GM12878 (cell line): ENCODE results near the gene PLD5. TPM values are rescaled to one million over a fixed set of nuclear protein-coding genes. Genes with fewer than 3 reads are reported as not detected.
"Not testable (repeated sequence)": the region's sequence is repeated elsewhere in the genome, so short reads cannot be mapped to it uniquely, and the experiment has no call there.

Experiments
- ATAC-seq: fragments of 200-7000 bp; cut with Tn5 transposase; 3 replicates; pipeline ENCODE4 v1.9.1; 2020; ENCODE audit warnings: mild to moderate bottlenecking, moderate library complexity
- BruUV-seq: library from RNA; stranded (reverse); fragments of 400-500 nt; replicated peaks from 2 replicates; lab custom pipeline; 2021; lab: Mats Ljungman, UMichigan
- CTCF ChIA-PET: fragments of 300-600 bp; sonication (Branson Sonifier 250); formaldehyde crosslinking; extraction: SDS; loops from one replicate; lab custom pipeline; 2021; ENCODE audit warnings: inconsistent platforms; lab: Yijun Ruan, JAX
- POLR2A ChIA-PET: fragments of 350-600 bp; formaldehyde crosslinking; extraction: SDS; loops from one replicate; lab custom pipeline; 2021; ENCODE audit warnings: inconsistent platforms; lab: Charles Lee
- RAD21 ChIA-PET: fragments of 300-600 bp; sonication (Branson Sonifier 250); formaldehyde crosslinking; loops from one replicate; lab custom pipeline; 2023; ENCODE audit warnings: antibody characterized with exemption; ENCODE audit not compliant: unreplicated experiment; lab: Charles Lee
- SMC1A ChIA-PET: fragments of 300-600 bp; sonication (Branson Sonifier 250); formaldehyde crosslinking; loops from one replicate; lab custom pipeline; 2023; ENCODE audit not compliant: unreplicated experiment, uncharacterized antibody; lab: Charles Lee
- DNase-seq: peaks from one replicate; pipeline ENCODE4 v3.0.0-alpha.2; 2011; ENCODE audit warnings: low read depth, low spot score
- FAIRE-seq: peaks from 3 replicates; lab custom pipeline; 2011; peaks lifted over from hg19 to GRCh38; lab: Jason Lieb, UNC
- H2AFZ ChIP-seq: 2 replicates; pipeline ENCODE4 v1.6.0; 2011; ENCODE audit warnings: low read depth, low read length, control low read depth; ENCODE audit not compliant: control insufficient read depth
- H3K27ac ChIP-seq: 2 replicates; pipeline ENCODE4 v1.5.1; 2011; ENCODE audit warnings: control low read depth; ENCODE audit not compliant: control insufficient read depth, insufficient read depth
- H3K27me3 ChIP-seq, 2 experiments: replicated peaks in 1 of 2; 2 replicates each; pipeline versions ENCODE4 v1.6.0 to v1.6.1; 2011; ENCODE audit warnings: low read length in 1 of 2; ENCODE audit not compliant: control insufficient read depth in 2 of 2, insufficient read depth in 2 of 2
- H3K36me3 ChIP-seq, 2 experiments: 2 replicates each; pipeline ENCODE4 v1.5.1; 2011; ENCODE audit warnings: low read length in 1 of 2; ENCODE audit not compliant: control insufficient read depth in 2 of 2, insufficient read depth in 2 of 2
- H3K4me1 ChIP-seq: 2 replicates; pipeline ENCODE4 v1.6.1; 2011; ENCODE audit warnings: mild to moderate bottlenecking, low read length, moderate library complexity, mixed read lengths; ENCODE audit not compliant: control insufficient read depth, insufficient read depth
- H3K4me2 ChIP-seq: 2 replicates; pipeline ENCODE4 v1.6.0; 2011; ENCODE audit warnings: control low read depth; ENCODE audit not compliant: control insufficient read depth, insufficient read depth
- H3K4me3 ChIP-seq: fragments of 200-600 bp; sonication (generic); 2 replicates; pipeline ENCODE4 v1.5.1; 2016
- H3K79me2 ChIP-seq: 2 replicates; pipeline ENCODE4 v1.6.0; 2011; ENCODE audit warnings: low read length; ENCODE audit not compliant: control insufficient read depth, insufficient read depth
- H3K9ac ChIP-seq: 2 replicates; pipeline ENCODE4 v1.8.0; 2011; ENCODE audit warnings: low read length, control low read depth, mixed read lengths; ENCODE audit not compliant: control insufficient read depth, insufficient read depth
- H3K9me3 ChIP-seq: replicated peaks from 3 replicates; pipeline ENCODE4 v1.5.1; 2011; ENCODE audit warnings: mild to moderate bottlenecking, low read length; ENCODE audit not compliant: control insufficient read depth, insufficient read depth
- H4K20me1 ChIP-seq: 2 replicates; pipeline ENCODE4 v1.6.0; 2011; ENCODE audit not compliant: control insufficient read depth, insufficient read depth
- WGBS: methylation state at CpG from one replicate; pipeline ENCODE4 v1.1.6; 2016; ENCODE audit warnings: low lambda C conversion rate; ENCODE audit not compliant: insufficient replicate concordance, insufficient coverage; ENCODE audit errors: missing lambda C conversion rate; 5-methylcytosine and 5-hydroxymethylcytosine counted together
- in situ Hi-C: fragments of 300-500 bp; cut with MboI; formaldehyde crosslinking; loops from 9 replicates; pipeline ENCODE4 v1.14.3; 2018; ENCODE audit warnings: mixed read lengths
- intact Hi-C: fragments of 100-400 bp; cut with micrococcal nuclease; formaldehyde crosslinking; loops from one replicate; pipeline ENCODE4 v1.14.2; 2022; ENCODE audit not compliant: unreplicated experiment
- polyA plus RNA-seq, 11 experiments: library from polyadenylated mRNA; depleted of rRNA in 4 of 11; unstranded in 6 of 11; stranded (reverse) in 5 of 11; fragments of >200 nt; fragmentation: Nextera tagmentation in 4 of 11; fragmentation: Illumina TruSeq in 1 of 11; extraction: Ambion mirVana in 4 of 11; extraction: Trizol in 1 of 11; gene quantifications; 1 replicate in 1 of 11; 2 replicates in 10 of 11; pipeline versions ENCODE4 v1.2.1 to v1.2.3, GENCODE V29; 2011 to 2016; ENCODE audit warnings: inconsistent platforms in 2 of 11, missing spikeins in 2 of 11, low read depth in 1 of 11
- total RNA-seq, 4 experiments: library from RNA; depleted of rRNA in 3 of 4; stranded (reverse); fragments of >200 nt in 3 of 4; fragmentation: Illumina TruSeq in 1 of 4; extraction: Trizol in 1 of 4; gene quantifications; 2 replicates each; pipeline versions ENCODE4 v1.2.1 to v1.2.3, GENCODE V29; 2013 to 2021

Gene PLD5
- total and polyA plus RNA-seq, 10 of the 15 experiments (the other 5 are each of a cell fraction or from before 2014, with no cell fraction given) = not detected

- H2AFZ ChIP-seq, FAIRE-seq, H3K9ac ChIP-seq, H4K20me1 ChIP-seq, H3K4me3 ChIP-seq, H3K4me1 ChIP-seq, BruUV-seq, H3K4me2 ChIP-seq, H3K27me3 ChIP-seq, in situ Hi-C loops, H3K27ac ChIP-seq, SMC1A ChIA-PET, RAD21 ChIA-PET, H3K36me3 ChIP-seq, POLR2A ChIA-PET, DNase-seq, H3K79me2 ChIP-seq, CTCF ChIA-PET, intact Hi-C loops, H3K9me3 ChIP-seq: not testable (repeated sequence)
- ATAC-seq = peak; percentile 66
- 1% methylated on average over 5 of the region's 5 CpGs for WGBS
Observed at GRCh38 chr1:242330865-242331264, 193.6 kb downstream of the PLD5 start.

GRCh38 chr1:242327381-242327780, 197.1 kb downstream of the PLD5 start:
- H3K9ac ChIP-seq, H4K20me1 ChIP-seq, CTCF ChIA-PET, intact Hi-C loops, POLR2A ChIA-PET, H3K36me3 ChIP-seq, H3K4me1 ChIP-seq, H3K79me2 ChIP-seq, H3K4me3 ChIP-seq, H3K27me3 ChIP-seq, H2AFZ ChIP-seq, ATAC-seq, DNase-seq, in situ Hi-C loops, H3K27ac ChIP-seq, FAIRE-seq, RAD21 ChIA-PET, H3K9me3 ChIP-seq, H3K4me2 ChIP-seq, BruUV-seq: not testable (repeated sequence)
- SMC1A ChIA-PET = interaction anchor here (0.5 kb wide), 1 partner anchor 599 kb away, joined by 3 read pairs; no protein-coding TSS in a partner anchor

GRCh38 chr1:242321981-242322380, 202.5 kb downstream of the PLD5 start:
- H3K36me3 ChIP-seq, intact Hi-C loops, H3K27ac ChIP-seq, H3K4me3 ChIP-seq, in situ Hi-C loops, H2AFZ ChIP-seq, BruUV-seq, RAD21 ChIA-PET, H3K4me1 ChIP-seq, H3K4me2 ChIP-seq, POLR2A ChIA-PET, CTCF ChIA-PET, DNase-seq, H4K20me1 ChIP-seq, H3K79me2 ChIP-seq, H3K9me3 ChIP-seq, ATAC-seq, FAIRE-seq, H3K9ac ChIP-seq, H3K27me3 ChIP-seq, SMC1A ChIA-PET: not testable (repeated sequence)
- WGBS = 25% methylated on average over 7 of the region's 7 CpGs
